Mucosa of descending colon (tissue), 3 donors: Measurements from ENCODE around the gene CCT3. TPM values are rescaled to one million over a fixed set of nuclear protein-coding genes. Genes with fewer than 3 reads are reported as not detected.
"Not testable (repeated sequence)": the region's sequence is repeated elsewhere in the genome, so short reads cannot be mapped to it uniquely, and the experiment has no call there.

Experiments
- ATAC-seq: fragments of 200-7000 bp; cut with Tn5 transposase; one replicate; pipeline ENCODE4 v1.9.1; 2020; ENCODE audit warnings: mild to moderate bottlenecking, moderate library complexity
- DNase-seq, 3 donors: peaks; one replicate each; pipeline ENCODE4 v3.0.0-alpha.2; 2020
- H3K36me3 ChIP-seq: fragments of 200-600 bp; one replicate; pipeline ENCODE4 v1.8.0; 2021; ENCODE audit warnings: low read depth, mild to moderate bottlenecking
- H3K4me1 ChIP-seq: fragments of 200-600 bp; one replicate; pipeline ENCODE4 v1.8.0; 2021; ENCODE audit warnings: low read depth, mild to moderate bottlenecking
- H3K4me3 ChIP-seq: fragments of 200-600 bp; one replicate; pipeline ENCODE4 v1.8.0; 2021; ENCODE audit warnings: mild to moderate bottlenecking
- H3K9me3 ChIP-seq: fragments of 200-600 bp; one replicate; pipeline ENCODE4 v1.8.0; 2021; ENCODE audit warnings: mild to moderate bottlenecking
- intact Hi-C, 2 donors: fragments of 100-400 bp; cut with DNase I in 1 of 2; cut with micrococcal nuclease in 1 of 2; formaldehyde crosslinking; loops; one replicate each; pipeline versions ENCODE4 v1.11.0 to v1.11.1; 2022; cut with DNase I, micrococcal nuclease
- total RNA-seq, 3 donors: library from RNA; stranded (reverse); fragmentation: NEBNext Ultra II Directional in 2 of 3; extraction: Animal tissue kit (Norgen Biotek cat#: 25700) in 2 of 3; gene quantifications; one replicate each; pipeline versions ENCODE4 v1.2.1 to v1.2.4, GENCODE V29; 2021 to 2023
- TF ChIP-seq, protein P1 (sequence below): fragments of 200-600 bp; IDR thresholded peaks from one replicate; pipeline ENCODE4 v1.8.0; 2022; ENCODE audit warnings: antibody characterized with exemption, mild to moderate bottlenecking
- donor health status: DM: no; HTN: no; CAD: no; lungs with moderate emphysema.
- donor health status: DM: no; HTN: no; CAD: no.
- donor health status: DM: no; HTN: yes; CAD: no.

Gene CCT3
- total RNA-seq, 3 donors from 2014 or later = 117 to 157 (median 133) TPM

- peaks cover 17% of the 10 kb centered on the region for H3K4me1 ChIP-seq
- DNase-seq = peak in 2 of 3 donors; percentile 13 to 30
- ATAC-seq = no peak
- no peaks in the 10 kb centered on the region for H3K36me3 ChIP-seq
- intact Hi-C loops = no loop called here
- TF ChIP-seq, protein P1, sequence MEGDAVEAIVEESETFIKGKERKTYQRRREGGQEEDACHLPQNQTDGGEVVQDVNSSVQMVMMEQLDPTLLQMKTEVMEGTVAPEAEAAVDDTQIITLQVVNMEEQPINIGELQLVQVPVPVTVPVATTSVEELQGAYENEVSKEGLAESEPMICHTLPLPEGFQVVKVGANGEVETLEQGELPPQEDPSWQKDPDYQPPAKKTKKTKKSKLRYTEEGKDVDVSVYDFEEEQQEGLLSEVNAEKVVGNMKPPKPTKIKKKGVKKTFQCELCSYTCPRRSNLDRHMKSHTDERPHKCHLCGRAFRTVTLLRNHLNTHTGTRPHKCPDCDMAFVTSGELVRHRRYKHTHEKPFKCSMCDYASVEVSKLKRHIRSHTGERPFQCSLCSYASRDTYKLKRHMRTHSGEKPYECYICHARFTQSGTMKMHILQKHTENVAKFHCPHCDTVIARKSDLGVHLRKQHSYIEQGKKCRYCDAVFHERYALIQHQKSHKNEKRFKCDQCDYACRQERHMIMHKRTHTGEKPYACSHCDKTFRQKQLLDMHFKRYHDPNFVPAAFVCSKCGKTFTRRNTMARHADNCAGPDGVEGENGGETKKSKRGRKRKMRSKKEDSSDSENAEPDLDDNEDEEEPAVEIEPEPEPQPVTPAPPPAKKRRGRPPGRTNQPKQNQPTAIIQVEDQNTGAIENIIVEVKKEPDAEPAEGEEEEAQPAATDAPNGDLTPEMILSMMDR = no peak
- no peaks in the 10 kb centered on the region for H3K9me3 ChIP-seq
- peak overlapping the region; percentile 63 for H3K4me3 ChIP-seq
These were observed 822 bp downstream of the CCT3 start for GRCh38 chr1:156337052-156337887.

- TF ChIP-seq, protein P1 = no peak
- intact Hi-C loops = no loop called here
- H3K36me3 ChIP-seq = no peaks in the 10 kb centered on the region
- H3K4me3 ChIP-seq = no peak overlapping the region
- H3K4me1 ChIP-seq = peaks cover 17% of the 10 kb centered on the region
- DNase-seq (no peak), ATAC-seq (no peak)
- H3K9me3 ChIP-seq = no peaks in the 10 kb centered on the region
These were observed 1.9 kb downstream of the CCT3 start for GRCh38 chr1:156336242-156336641.

DNA sequence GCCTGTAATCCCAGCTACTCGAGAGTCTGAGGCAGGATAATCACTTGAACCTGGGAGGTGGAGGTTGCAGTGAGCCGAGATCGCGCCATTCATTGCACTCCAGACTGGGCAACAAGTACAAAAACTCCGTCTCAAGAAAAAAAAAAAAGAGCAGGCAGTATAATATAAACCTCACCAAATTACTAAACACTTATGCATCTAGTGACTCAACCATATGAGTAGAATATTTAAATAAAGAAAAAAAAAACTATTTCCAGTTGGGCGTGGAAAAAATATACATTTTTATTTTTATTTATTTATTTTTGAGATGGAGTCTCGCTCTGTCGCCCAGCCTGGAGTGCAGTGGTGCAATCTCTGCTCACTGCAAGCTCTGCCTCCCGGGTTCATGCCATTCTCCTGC is 14.9 kb downstream of the CCT3 start:
- peaks cover 13% of the 10 kb centered on the region for H3K36me3 ChIP-seq
- not testable (repeated sequence) for ATAC-seq

GRCh38 chr1:156320560-156320959 is 17.5 kb downstream of the CCT3 start:
- intact Hi-C loops = no loop called here
- Histone ChIP-seq H3K9me3 (no peaks in the 10 kb centered on the region), H3K36me3 (peaks cover 30% of the 10 kb centered on the region), H3K4me3 (no peak overlapping the region), H3K4me1 (no peaks in the 10 kb centered on the region)
- ATAC-seq (no peak), DNase-seq (no peak)
- TF ChIP-seq, protein P1 = no peak

More for the DNA sequence above, 14.9 kb downstream of the CCT3 start:
- intact Hi-C loops, H3K9me3 ChIP-seq, DNase-seq, H3K4me1 ChIP-seq, H3K4me3 ChIP-seq: not testable (repeated sequence)

GRCh38 chr1:156319664-156320063 is 18.4 kb downstream of the CCT3 start:
- ATAC-seq (no peak), DNase-seq (peak in 1 of 3 donors; percentile 38)
- Histone ChIP-seq H3K4me3 (no peak overlapping the region), H3K4me1 (no peaks in the 10 kb centered on the region), H3K9me3 (no peaks in the 10 kb centered on the region), H3K36me3 (peaks cover 33% of the 10 kb centered on the region)
- TF ChIP-seq, protein P1 = no peak
- intact Hi-C loops = no loop called here

GRCh38 chr1:156316909-156317308 is 21.2 kb downstream of the CCT3 start:
- intact Hi-C loops = no loop called here
- TF ChIP-seq, protein P1 = no peak
- DNase-seq (no peak), ATAC-seq (no peak)
- Histone ChIP-seq H3K4me3 (no peak overlapping the region), H3K9me3 (no peaks in the 10 kb centered on the region), H3K4me1 (no peaks in the 10 kb centered on the region), H3K36me3 (peaks cover 34% of the 10 kb centered on the region)
